ENCODE data around the gene ZFYVE28. TPM values are rescaled to one million over a fixed set of nuclear protein-coding genes. Genes with fewer than 3 reads are reported as not detected.

Gene ZFYVE28
- total RNA-seq, 4 donors from 2014 or later = 20.6 to 153 (median 63.2) TPM

DNA sequence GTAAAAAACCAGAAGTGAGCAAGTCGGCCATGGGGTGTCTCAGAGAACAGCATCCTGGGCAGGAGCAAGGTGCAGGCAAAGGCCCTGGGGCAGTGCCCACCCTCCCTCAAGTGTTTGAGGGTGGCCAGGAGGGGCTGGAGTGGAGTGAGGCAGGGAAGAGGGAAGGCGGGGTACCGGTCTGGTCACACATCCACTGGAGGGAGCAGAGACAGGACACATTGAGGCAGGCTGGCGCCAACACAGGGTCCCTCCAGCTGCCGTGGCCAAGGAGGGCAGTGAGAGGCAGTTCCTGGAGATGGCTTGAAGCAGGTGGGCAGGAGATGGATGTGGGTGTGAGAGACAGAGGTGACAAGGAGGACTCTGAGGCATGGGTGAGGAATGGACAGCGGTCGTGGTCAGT, 30.1 kb upstream of the ZFYVE28 start:
- Histone ChIP-seq H3K27me3 (no peaks in the 10 kb centered on the region), H3K4me3 (no peak overlapping the region), H3K9me3 (no peaks in the 10 kb centered on the region), H3K36me3 (no peaks in the 10 kb centered on the region), H3K4me1 (no peaks in the 10 kb centered on the region), H3K27ac (no peak overlapping the region)
- TF ChIP-seq, protein P1, sequence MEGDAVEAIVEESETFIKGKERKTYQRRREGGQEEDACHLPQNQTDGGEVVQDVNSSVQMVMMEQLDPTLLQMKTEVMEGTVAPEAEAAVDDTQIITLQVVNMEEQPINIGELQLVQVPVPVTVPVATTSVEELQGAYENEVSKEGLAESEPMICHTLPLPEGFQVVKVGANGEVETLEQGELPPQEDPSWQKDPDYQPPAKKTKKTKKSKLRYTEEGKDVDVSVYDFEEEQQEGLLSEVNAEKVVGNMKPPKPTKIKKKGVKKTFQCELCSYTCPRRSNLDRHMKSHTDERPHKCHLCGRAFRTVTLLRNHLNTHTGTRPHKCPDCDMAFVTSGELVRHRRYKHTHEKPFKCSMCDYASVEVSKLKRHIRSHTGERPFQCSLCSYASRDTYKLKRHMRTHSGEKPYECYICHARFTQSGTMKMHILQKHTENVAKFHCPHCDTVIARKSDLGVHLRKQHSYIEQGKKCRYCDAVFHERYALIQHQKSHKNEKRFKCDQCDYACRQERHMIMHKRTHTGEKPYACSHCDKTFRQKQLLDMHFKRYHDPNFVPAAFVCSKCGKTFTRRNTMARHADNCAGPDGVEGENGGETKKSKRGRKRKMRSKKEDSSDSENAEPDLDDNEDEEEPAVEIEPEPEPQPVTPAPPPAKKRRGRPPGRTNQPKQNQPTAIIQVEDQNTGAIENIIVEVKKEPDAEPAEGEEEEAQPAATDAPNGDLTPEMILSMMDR (IDR thresholded peaks at IDR 0.05) = no peak
- no peak for TF ChIP-seq POLR2A (IDR thresholded peaks at IDR 0.05)
- DNase-seq = no peak

DNA sequence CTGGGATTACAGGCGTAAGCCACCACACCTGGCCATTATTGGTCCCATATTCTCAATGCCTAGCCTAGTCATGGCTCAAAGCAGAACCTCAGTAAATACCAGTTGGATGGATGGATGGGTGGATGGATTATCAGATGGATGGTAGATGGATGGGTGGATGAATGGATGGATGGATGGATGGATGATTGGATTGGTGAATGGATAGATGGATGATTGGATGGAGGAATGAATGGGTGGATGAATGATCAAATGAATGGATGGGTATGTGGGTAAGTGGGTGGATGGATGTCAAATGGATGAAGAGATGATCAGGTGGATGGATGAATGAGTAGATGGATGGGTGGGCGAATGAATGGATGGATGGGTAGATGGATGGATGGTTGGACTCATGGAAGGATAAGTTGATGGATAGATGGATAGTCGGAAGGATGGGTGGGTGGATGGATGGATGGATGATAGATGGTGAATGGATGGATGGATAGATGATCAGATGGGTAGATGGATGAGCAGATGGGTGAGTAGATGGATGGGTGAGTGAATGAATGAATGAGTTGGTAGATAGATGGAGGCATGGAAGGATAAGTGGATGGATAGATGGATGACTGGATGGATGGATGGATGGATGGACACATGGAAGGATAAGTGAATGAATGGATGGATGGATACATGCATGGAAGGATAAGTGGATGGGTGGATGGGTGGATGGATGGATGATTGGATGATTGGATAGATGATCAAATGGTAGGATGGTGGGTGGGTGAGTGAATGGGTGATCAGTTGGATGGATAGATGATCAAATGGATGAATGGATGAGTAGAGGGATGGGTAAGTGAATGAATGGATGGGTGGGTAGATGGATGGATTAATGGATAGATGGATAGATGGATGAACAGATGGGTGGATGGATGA, 28.5 kb upstream of the ZFYVE28 start:
- H3K27me3 ChIP-seq = no peaks in the 10 kb centered on the region
- no peak overlapping the region for H3K4me3 ChIP-seq
- H3K27ac ChIP-seq = no peak overlapping the region
- H3K36me3 ChIP-seq = no peaks in the 10 kb centered on the region
- H3K4me1 ChIP-seq = no peaks in the 10 kb centered on the region
- no peak for DNase-seq
- TF ChIP-seq, protein P1 (IDR thresholded peaks at IDR 0.05) = no peak
- TF ChIP-seq POLR2A (IDR thresholded peaks at IDR 0.05) = no peak
- H3K9me3 ChIP-seq = no peaks in the 10 kb centered on the region

DNA sequence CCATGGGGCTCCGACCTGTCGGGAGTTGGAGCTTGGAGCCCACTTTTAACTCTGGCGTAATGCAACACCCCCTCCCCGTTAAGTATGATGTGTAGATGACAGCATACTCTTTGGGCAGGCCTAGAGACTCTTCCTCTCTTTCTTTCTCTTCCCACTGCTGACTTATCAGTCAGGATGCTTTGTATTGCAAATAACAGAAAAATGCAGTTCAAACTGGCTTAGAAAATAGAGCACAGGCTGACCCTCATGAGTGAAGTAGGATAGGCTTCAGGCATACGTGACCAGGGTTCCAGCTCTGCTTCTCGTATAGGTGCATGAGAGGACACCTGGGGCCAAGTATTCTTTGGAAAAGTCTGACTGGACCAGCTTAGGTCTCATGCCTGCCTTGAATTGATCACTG, 27.1 kb upstream of the ZFYVE28 start:
- H3K9me3 ChIP-seq = no peaks in the 10 kb centered on the region
- H3K27ac ChIP-seq = no peak overlapping the region
- H3K4me3 ChIP-seq = no peak overlapping the region
- no peak for DNase-seq
- H3K27me3 ChIP-seq = no peaks in the 10 kb centered on the region
- no peaks in the 10 kb centered on the region for H3K36me3 ChIP-seq
- H3K4me1 ChIP-seq = no peaks in the 10 kb centered on the region
- TF ChIP-seq POLR2A (IDR thresholded peaks at IDR 0.05) = no peak
- TF ChIP-seq, protein P1 (IDR thresholded peaks at IDR 0.05) = no peak

DNA sequence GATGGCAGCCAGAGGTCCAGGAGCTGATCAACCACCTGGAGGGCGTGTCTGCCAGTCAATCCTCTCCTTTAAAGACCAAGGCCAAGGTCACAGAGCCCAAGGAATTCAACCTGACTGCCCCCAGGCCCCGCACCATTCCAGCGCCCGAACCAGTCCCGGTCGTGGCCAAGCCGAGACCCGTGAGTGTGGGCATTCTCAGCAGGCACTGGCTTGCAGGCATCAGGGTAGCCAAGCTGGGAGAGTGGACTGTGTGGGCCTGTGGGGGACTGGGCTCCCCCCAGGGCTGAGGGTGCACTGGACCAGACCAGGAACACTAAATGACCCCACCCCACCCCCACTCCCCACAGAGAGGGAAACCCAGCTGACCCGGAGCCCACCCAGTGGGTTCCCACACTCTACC, 26.7 kb upstream of the ZFYVE28 start:
- no peaks in the 10 kb centered on the region for H3K36me3 ChIP-seq
- no peaks in the 10 kb centered on the region for H3K4me1 ChIP-seq
- H3K27me3 ChIP-seq = no peaks in the 10 kb centered on the region
- DNase-seq = no peak
- H3K4me3 ChIP-seq = no peak overlapping the region
- no peaks in the 10 kb centered on the region for H3K9me3 ChIP-seq
- no peak for TF ChIP-seq POLR2A (IDR thresholded peaks at IDR 0.05)
- TF ChIP-seq, protein P1 (IDR thresholded peaks at IDR 0.05) = no peak
- no peak overlapping the region for H3K27ac ChIP-seq

GRCh38 chr4:2443956-2444740, 25.7 kb upstream of the ZFYVE28 start:
- no peaks in the 10 kb centered on the region for H3K27me3 ChIP-seq
- DNase-seq = no peak
- H3K27ac ChIP-seq = no peak overlapping the region
- no peaks in the 10 kb centered on the region for H3K9me3 ChIP-seq
- TF ChIP-seq, protein P1 (IDR thresholded peaks at IDR 0.05) = no peak
- no peak for TF ChIP-seq POLR2A (IDR thresholded peaks at IDR 0.05)
- no peaks in the 10 kb centered on the region for H3K4me1 ChIP-seq
- no peak overlapping the region for H3K4me3 ChIP-seq
- H3K36me3 ChIP-seq = no peaks in the 10 kb centered on the region

Data from Peyer's patch (tissue), 4 donors.